GM12878 (cell line): ENCODE results near the gene TMC6. TPM values are rescaled to one million over a fixed set of nuclear protein-coding genes. Genes with fewer than 3 reads are reported as not detected.

Experiments used
- CREM ChIP-seq: IDR thresholded peaks from 2 replicates; pipeline ENCODE4 v1.6.1; 2014; ENCODE audit warnings: antibody characterized with exemption, low read depth
- GATAD2B ChIP-seq: fragments of 450-650 bp; conservative IDR thresholded peaks from 2 replicates; pipeline ENCODE4 v1.6.1; 2017; ENCODE audit warnings: low read depth, mild to moderate bottlenecking, moderate library complexity
- HDGF ChIP-seq: fragments of 450-650 bp; IDR thresholded peaks from 2 replicates; pipeline ENCODE4 v1.6.1; 2016; ENCODE audit warnings: antibody characterized with exemption
- IKZF2 ChIP-seq, 2 experiments: fragments of 450-650 bp; IDR thresholded peaks; 2 replicates each; pipeline ENCODE4 v1.6.1; 2017; ENCODE audit warnings: mild to moderate bottlenecking in 2 of 2, moderate library complexity in 2 of 2
- KAT2A ChIP-seq: conservative IDR thresholded peaks from 2 replicates; pipeline ENCODE4 v1.6.1; 2011; ENCODE audit warnings: low read depth, low read length; ENCODE audit not compliant: control insufficient read depth
- MEF2B ChIP-seq: fragments of 450-650 bp; IDR thresholded peaks from 2 replicates; pipeline ENCODE4 v1.6.1; 2018; ENCODE audit warnings: mild to moderate bottlenecking, moderate library complexity; ENCODE audit not compliant: partially characterized antibody, poor library complexity, severe bottlenecking
- NR2C2 ChIP-seq: IDR thresholded peaks from 2 replicates; pipeline ENCODE4 v1.6.1; 2011; ENCODE audit warnings: borderline replicate concordance, low read depth; ENCODE audit not compliant: control insufficient read depth, insufficient read length
- RB1 ChIP-seq: fragments of 450-650 bp; formaldehyde crosslinking; IDR thresholded peaks from 2 replicates; pipeline ENCODE4 v1.6.1; 2017; ENCODE audit warnings: mild to moderate bottlenecking, borderline replicate concordance
- SP1 ChIP-seq: IDR thresholded peaks from one replicate; pipeline ENCODE4 v1.6.1; 2011; ENCODE audit warnings: low read depth, low read length
- TCF3 ChIP-seq: IDR thresholded peaks from 2 replicates; pipeline ENCODE4 v1.6.1; 2012; ENCODE audit warnings: low read depth, mild to moderate bottlenecking, low read length, borderline replicate concordance; ENCODE audit not compliant: insufficient read depth
- polyA plus RNA-seq, 11 experiments: library from polyadenylated mRNA; depleted of rRNA in 4 of 11; unstranded in 6 of 11; stranded (reverse) in 5 of 11; fragments of >200 nt; fragmentation: Nextera tagmentation in 4 of 11; fragmentation: Illumina TruSeq in 1 of 11; extraction: Ambion mirVana in 4 of 11; extraction: Trizol in 1 of 11; gene quantifications; 1 replicate in 1 of 11; 2 replicates in 10 of 11; pipeline versions ENCODE4 v1.2.1 to v1.2.3, GENCODE V29; 2011 to 2016; ENCODE audit warnings: inconsistent platforms in 2 of 11, missing spikeins in 2 of 11, low read depth in 1 of 11
- total RNA-seq, 4 experiments: library from RNA; depleted of rRNA in 3 of 4; stranded (reverse); fragments of >200 nt in 3 of 4; fragmentation: Illumina TruSeq in 1 of 4; extraction: Trizol in 1 of 4; gene quantifications; 2 replicates each; pipeline versions ENCODE4 v1.2.1 to v1.2.3, GENCODE V29; 2013 to 2021
- TF ChIP-seq, protein P1 (sequence below): fragments of 150-350 bp; IDR thresholded peaks from 2 replicates; pipeline ENCODE4 v1.6.1; 2016; ENCODE audit warnings: low read depth, low read length
- TF ChIP-seq, protein P2 (sequence below): fragments of 450-650 bp; IDR thresholded peaks from 2 replicates; pipeline ENCODE4 v1.6.1; 2018; ENCODE audit warnings: borderline replicate concordance, mild to moderate bottlenecking; ENCODE audit not compliant: partially characterized antibody
- TF ChIP-seq, protein P3 (sequence below): IDR thresholded peaks from 2 replicates; pipeline ENCODE4 v1.6.1; 2012; ENCODE audit warnings: low read length, inconsistent platforms
- TF ChIP-seq, protein P4 (sequence below): IDR thresholded peaks from 2 replicates; pipeline ENCODE4 v1.6.1; 2011; ENCODE audit warnings: mild to moderate bottlenecking, low read depth, low read length, moderate library complexity; ENCODE audit not compliant: insufficient replicate concordance
- TF ChIP-seq, protein P5 (sequence below): fragments of 450-650 bp; conservative IDR thresholded peaks from 2 replicates; pipeline ENCODE4 v1.6.1; 2017; ENCODE audit warnings: mild to moderate bottlenecking, moderate library complexity
- TF ChIP-seq, protein P6 (sequence below): fragments of 450-650 bp; IDR thresholded peaks from 2 replicates; pipeline ENCODE4 v1.6.1; 2017; ENCODE audit warnings: mild to moderate bottlenecking

The TMC6 gene
- total and polyA plus RNA-seq, 10 of the 15 experiments (the other 5 are each of a cell fraction or from before 2014, with no cell fraction given) = 1.9 to 232 (median 60.6) TPM

DNA sequence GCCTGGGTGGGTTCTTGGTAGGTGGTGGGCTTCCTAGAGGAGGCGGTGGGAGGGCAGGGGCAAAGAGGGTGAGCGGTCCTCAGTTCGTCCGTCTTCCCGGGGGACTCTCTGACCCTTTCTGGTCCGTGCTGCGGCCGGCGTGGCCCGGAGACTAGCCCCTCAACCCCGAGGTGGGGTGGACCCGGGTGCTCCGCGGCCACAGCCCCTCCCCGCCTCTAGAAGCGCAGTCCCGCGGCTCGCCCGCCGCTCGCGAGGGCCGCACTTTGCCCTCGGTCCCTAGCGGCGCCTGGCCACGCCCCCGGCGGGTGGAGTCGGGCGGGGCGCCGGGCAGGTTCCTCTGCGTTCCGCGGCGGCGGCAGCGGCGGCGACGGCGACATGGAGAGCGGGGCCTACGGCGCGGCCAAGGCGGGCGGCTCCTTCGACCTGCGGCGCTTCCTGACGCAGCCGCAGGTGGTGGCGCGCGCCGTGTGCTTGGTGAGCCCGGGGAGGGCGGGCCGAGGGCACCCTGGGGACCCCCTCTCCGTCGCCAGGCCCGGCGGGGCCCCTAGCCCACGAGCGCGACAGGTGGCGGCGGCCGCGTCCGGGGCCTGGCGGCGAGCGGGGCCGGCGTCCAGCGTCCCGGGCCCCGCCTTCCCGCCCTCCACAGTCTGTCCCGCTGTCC, 39.8 kb upstream of the TMC6 start, which contains the start of gene SYNGR2 (continued):
- TF ChIP-seq, protein P1, sequence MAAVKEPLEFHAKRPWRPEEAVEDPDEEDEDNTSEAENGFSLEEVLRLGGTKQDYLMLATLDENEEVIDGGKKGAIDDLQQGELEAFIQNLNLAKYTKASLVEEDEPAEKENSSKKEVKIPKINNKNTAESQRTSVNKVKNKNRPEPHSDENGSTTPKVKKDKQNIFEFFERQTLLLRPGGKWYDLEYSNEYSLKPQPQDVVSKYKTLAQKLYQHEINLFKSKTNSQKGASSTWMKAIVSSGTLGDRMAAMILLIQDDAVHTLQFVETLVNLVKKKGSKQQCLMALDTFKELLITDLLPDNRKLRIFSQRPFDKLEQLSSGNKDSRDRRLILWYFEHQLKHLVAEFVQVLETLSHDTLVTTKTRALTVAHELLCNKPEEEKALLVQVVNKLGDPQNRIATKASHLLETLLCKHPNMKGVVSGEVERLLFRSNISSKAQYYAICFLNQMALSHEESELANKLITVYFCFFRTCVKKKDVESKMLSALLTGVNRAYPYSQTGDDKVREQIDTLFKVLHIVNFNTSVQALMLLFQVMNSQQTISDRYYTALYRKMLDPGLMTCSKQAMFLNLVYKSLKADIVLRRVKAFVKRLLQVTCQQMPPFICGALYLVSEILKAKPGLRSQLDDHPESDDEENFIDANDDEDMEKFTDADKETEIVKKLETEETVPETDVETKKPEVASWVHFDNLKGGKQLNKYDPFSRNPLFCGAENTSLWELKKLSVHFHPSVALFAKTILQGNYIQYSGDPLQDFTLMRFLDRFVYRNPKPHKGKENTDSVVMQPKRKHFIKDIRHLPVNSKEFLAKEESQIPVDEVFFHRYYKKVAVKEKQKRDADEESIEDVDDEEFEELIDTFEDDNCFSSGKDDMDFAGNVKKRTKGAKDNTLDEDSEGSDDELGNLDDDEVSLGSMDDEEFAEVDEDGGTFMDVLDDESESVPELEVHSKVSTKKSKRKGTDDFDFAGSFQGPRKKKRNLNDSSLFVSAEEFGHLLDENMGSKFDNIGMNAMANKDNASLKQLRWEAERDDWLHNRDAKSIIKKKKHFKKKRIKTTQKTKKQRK = no peak
- peak; percentile 60; the same call in 1 of the 2 replicates for TF ChIP-seq RB1
- TF ChIP-seq KAT2A = no peak
- TF ChIP-seq, protein P2, sequence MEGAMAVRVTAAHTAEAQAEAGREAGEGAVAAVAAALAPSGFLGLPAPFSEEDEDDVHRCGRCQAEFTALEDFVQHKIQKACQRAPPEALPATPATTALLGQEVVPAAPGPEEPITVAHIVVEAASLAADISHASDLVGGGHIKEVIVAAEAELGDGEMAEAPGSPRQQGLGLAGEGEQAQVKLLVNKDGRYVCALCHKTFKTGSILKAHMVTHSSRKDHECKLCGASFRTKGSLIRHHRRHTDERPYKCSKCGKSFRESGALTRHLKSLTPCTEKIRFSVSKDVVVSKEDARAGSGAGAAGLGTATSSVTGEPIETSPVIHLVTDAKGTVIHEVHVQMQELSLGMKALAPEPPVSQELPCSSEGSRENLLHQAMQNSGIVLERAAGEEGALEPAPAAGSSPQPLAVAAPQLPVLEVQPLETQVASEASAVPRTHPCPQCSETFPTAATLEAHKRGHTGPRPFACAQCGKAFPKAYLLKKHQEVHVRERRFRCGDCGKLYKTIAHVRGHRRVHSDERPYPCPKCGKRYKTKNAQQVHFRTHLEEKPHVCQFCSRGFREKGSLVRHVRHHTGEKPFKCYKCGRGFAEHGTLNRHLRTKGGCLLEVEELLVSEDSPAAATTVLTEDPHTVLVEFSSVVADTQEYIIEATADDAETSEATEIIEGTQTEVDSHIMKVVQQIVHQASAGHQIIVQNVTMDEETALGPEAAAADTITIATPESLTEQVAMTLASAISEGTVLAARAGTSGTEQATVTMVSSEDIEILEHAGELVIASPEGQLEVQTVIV = no peak
- TF ChIP-seq TCF3 = 0 out of 2 replicates have a peak, but pooled peaks have one; percentile 56
- peak; percentile 61 for TF ChIP-seq MEF2B
- TF ChIP-seq GATAD2B = peak; percentile 95
- TF ChIP-seq HDGF = no peak
- TF ChIP-seq SP1 = peak; percentile 64
- no peak; a peak in 1 of 4 replicates for TF ChIP-seq IKZF2 (IDR thresholded peaks at IDR 0.05)
- TF ChIP-seq, protein P3, sequence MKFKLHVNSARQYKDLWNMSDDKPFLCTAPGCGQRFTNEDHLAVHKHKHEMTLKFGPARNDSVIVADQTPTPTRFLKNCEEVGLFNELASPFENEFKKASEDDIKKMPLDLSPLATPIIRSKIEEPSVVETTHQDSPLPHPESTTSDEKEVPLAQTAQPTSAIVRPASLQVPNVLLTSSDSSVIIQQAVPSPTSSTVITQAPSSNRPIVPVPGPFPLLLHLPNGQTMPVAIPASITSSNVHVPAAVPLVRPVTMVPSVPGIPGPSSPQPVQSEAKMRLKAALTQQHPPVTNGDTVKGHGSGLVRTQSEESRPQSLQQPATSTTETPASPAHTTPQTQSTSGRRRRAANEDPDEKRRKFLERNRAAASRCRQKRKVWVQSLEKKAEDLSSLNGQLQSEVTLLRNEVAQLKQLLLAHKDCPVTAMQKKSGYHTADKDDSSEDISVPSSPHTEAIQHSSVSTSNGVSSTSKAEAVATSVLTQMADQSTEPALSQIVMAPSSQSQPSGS = no peak
- TF ChIP-seq NR2C2 = no peak
- no peak for TF ChIP-seq CREM
- TF ChIP-seq, protein P4, sequence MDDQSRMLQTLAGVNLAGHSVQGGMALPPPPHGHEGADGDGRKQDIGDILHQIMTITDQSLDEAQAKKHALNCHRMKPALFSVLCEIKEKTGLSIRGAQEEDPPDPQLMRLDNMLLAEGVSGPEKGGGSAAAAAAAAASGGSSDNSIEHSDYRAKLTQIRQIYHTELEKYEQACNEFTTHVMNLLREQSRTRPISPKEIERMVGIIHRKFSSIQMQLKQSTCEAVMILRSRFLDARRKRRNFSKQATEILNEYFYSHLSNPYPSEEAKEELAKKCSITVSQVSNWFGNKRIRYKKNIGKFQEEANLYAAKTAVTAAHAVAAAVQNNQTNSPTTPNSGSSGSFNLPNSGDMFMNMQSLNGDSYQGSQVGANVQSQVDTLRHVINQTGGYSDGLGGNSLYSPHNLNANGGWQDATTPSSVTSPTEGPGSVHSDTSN = no peak
- TF ChIP-seq, protein P5, sequence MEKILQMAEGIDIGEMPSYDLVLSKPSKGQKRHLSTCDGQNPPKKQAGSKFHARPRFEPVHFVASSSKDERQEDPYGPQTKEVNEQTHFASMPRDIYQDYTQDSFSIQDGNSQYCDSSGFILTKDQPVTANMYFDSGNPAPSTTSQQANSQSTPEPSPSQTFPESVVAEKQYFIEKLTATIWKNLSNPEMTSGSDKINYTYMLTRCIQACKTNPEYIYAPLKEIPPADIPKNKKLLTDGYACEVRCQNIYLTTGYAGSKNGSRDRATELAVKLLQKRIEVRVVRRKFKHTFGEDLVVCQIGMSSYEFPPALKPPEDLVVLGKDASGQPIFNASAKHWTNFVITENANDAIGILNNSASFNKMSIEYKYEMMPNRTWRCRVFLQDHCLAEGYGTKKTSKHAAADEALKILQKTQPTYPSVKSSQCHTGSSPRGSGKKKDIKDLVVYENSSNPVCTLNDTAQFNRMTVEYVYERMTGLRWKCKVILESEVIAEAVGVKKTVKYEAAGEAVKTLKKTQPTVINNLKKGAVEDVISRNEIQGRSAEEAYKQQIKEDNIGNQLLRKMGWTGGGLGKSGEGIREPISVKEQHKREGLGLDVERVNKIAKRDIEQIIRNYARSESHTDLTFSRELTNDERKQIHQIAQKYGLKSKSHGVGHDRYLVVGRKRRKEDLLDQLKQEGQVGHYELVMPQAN = peak; percentile 81
- TF ChIP-seq, protein P6, sequence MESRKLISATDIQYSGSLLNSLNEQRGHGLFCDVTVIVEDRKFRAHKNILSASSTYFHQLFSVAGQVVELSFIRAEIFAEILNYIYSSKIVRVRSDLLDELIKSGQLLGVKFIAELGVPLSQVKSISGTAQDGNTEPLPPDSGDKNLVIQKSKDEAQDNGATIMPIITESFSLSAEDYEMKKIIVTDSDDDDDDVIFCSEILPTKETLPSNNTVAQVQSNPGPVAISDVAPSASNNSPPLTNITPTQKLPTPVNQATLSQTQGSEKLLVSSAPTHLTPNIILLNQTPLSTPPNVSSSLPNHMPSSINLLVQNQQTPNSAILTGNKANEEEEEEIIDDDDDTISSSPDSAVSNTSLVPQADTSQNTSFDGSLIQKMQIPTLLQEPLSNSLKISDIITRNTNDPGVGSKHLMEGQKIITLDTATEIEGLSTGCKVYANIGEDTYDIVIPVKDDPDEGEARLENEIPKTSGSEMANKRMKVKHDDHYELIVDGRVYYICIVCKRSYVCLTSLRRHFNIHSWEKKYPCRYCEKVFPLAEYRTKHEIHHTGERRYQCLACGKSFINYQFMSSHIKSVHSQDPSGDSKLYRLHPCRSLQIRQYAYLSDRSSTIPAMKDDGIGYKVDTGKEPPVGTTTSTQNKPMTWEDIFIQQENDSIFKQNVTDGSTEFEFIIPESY = no peak
